Measurements from ENCODE around the gene NR3C2. TPM values are rescaled to one million over a fixed set of nuclear protein-coding genes. Genes with fewer than 3 reads are reported as not detected.

NR3C2 gene
- total and polyA plus RNA-seq, 4 donors, result 2.0 to 11.5 (median 3.2) TPM

- WGBS, result 94% methylated on average over 3 of the region's 3 CpGs
- H3K9ac ChIP-seq (ENCODE audit: low read depth in 1 of 2, low read length in 2 of 2), result no peak overlapping the region
- H3K27me3 ChIP-seq (ENCODE audit: control insufficient read depth in 4 of 4, insufficient read depth in 4 of 4, low read length in 3 of 4), result no peaks in the 10 kb centered on the region
- no peak overlapping the region for H3K27ac ChIP-seq (ENCODE audit: low read depth in 1 of 2, low read length in 2 of 2)
- no peak for DNase-seq (ENCODE audit: low spot score)
- no peak for TF ChIP-seq YY1 (IDR thresholded peaks at IDR 0.05)
- TF ChIP-seq MAX (IDR thresholded peaks at IDR 0.05), result no peak
- no peak for TF ChIP-seq ZBTB33 (IDR thresholded peaks at IDR 0.05)
- no peak for TF ChIP-seq GABPA (IDR thresholded peaks at IDR 0.05 in 1 of 2, conservative IDR thresholded peaks at IDR 0.05 in 1 of 2)
- no peak for TF ChIP-seq JUND (IDR thresholded peaks at IDR 0.05)
- TF ChIP-seq HNF4A (conservative IDR thresholded peaks at IDR 0.05), result no peak
- TF ChIP-seq SP1 (IDR thresholded peaks at IDR 0.05), result no peak
- no peak for TF ChIP-seq EGR1 (IDR thresholded peaks at IDR 0.05; ENCODE audit: low read depth in 2 of 2)
- no peak for TF ChIP-seq TAF1 (conservative IDR thresholded peaks at IDR 0.05)
- no peak for TF ChIP-seq RAD21 (IDR thresholded peaks at IDR 0.05)
- TF ChIP-seq REST (IDR thresholded peaks at IDR 0.05), result no peak
- no peak for TF ChIP-seq FOXA2 (IDR thresholded peaks at IDR 0.05)
- TF ChIP-seq RXRA (IDR thresholded peaks at IDR 0.05), result no peak
- no peak for TF ChIP-seq NR2F2 (IDR thresholded peaks at IDR 0.05)
- no peak for TF ChIP-seq FOXA1 (IDR thresholded peaks at IDR 0.05)
- no peak for TF ChIP-seq ATF3 (IDR thresholded peaks at IDR 0.05)
- no peak for TF ChIP-seq HNF4G (IDR thresholded peaks at IDR 0.05)
- no peaks in the 10 kb centered on the region for H3K9me3 ChIP-seq (ENCODE audit: control insufficient read depth in 4 of 4, low read length in 3 of 4)
- H3K4me1 ChIP-seq (ENCODE audit: control insufficient read depth in 4 of 4, insufficient read depth in 4 of 4, low read length in 3 of 4), result no peaks in the 10 kb centered on the region
- no peak overlapping the region for H3K4me3 ChIP-seq (ENCODE audit: low read depth in 1 of 3, low read length in 3 of 3)
- H3K36me3 ChIP-seq (ENCODE audit: control insufficient read depth in 4 of 4, insufficient read depth in 3 of 4, low read depth in 1 of 4, low read length in 3 of 4), result no peaks in the 10 kb centered on the region
Measured at GRCh38 chr4:148390311-148390710, 51.9 kb downstream of the NR3C2 start.

- no peak for DNase-seq (ENCODE audit: low spot score)
- H3K27ac ChIP-seq (ENCODE audit: low read depth in 1 of 2, low read length in 2 of 2), result no peak overlapping the region
- no peaks in the 10 kb centered on the region for H3K27me3 ChIP-seq (ENCODE audit: control insufficient read depth in 4 of 4, insufficient read depth in 4 of 4, low read length in 3 of 4)
- WGBS, result 93% methylated on average over 4 of the region's 4 CpGs
- H3K9me3 ChIP-seq (ENCODE audit: control insufficient read depth in 4 of 4, low read length in 3 of 4), result no peaks in the 10 kb centered on the region
- H3K9ac ChIP-seq (ENCODE audit: low read depth in 1 of 2, low read length in 2 of 2), result no peak overlapping the region
- H3K4me1 ChIP-seq (ENCODE audit: control insufficient read depth in 4 of 4, insufficient read depth in 4 of 4, low read length in 3 of 4), result peaks cover 0 to 3% (median 0%) of the 10 kb centered on the region in 4 donors
- TF ChIP-seq GABPA (IDR thresholded peaks at IDR 0.05 in 1 of 2, conservative IDR thresholded peaks at IDR 0.05 in 1 of 2) (no peak), ATF3 (IDR thresholded peaks at IDR 0.05) (no peak), RXRA (IDR thresholded peaks at IDR 0.05) (no peak), HNF4G (IDR thresholded peaks at IDR 0.05) (no peak), YY1 (IDR thresholded peaks at IDR 0.05) (no peak), REST (IDR thresholded peaks at IDR 0.05) (no peak), MAX (IDR thresholded peaks at IDR 0.05) (no peak), ZBTB33 (IDR thresholded peaks at IDR 0.05) (no peak), RAD21 (IDR thresholded peaks at IDR 0.05) (no peak), FOXA1 (IDR thresholded peaks at IDR 0.05) (no peak), NR2F2 (IDR thresholded peaks at IDR 0.05) (no peak), EGR1 (IDR thresholded peaks at IDR 0.05; ENCODE audit: low read depth in 2 of 2) (no peak), TAF1 (conservative IDR thresholded peaks at IDR 0.05) (no peak), HNF4A (conservative IDR thresholded peaks at IDR 0.05) (no peak), FOXA2 (IDR thresholded peaks at IDR 0.05) (no peak)
- H3K36me3 ChIP-seq (ENCODE audit: control insufficient read depth in 4 of 4, insufficient read depth in 3 of 4, low read depth in 1 of 4, low read length in 3 of 4), result no peaks in the 10 kb centered on the region
- H3K4me3 ChIP-seq (ENCODE audit: low read depth in 1 of 3, low read length in 3 of 3), result no peak overlapping the region
Measured at GRCh38 chr4:148380291-148380690, 61.9 kb downstream of the NR3C2 start.
